ENCODE data around the gene HEXB. TPM values are rescaled to one million over a fixed set of nuclear protein-coding genes. Genes with fewer than 3 reads are reported as not detected.

HEXB gene
- total RNA-seq, 1 experiment from 2014 or later, result 60.9 TPM

DNA sequence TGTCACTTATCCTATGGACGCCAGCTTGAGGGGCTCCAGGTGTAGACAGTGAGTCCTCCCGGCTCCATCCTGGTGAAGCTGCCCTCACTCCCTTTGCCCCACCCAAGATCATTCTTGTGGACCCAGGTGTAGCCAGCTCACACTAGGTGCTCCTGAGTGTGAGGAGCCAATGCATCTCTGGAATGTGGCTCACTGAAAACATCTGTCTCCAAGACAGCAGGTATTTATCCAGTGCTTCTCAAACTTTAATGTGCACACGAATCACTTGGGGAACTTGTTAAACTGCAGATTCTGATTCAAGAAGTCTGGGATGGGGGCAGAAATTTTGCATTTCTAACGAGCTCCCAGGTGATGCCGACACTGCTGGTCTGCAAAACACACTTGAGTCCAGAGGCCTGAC lies 31.0 kb upstream of the HEXB start (continued):
- TF ChIP-seq, protein P1, sequence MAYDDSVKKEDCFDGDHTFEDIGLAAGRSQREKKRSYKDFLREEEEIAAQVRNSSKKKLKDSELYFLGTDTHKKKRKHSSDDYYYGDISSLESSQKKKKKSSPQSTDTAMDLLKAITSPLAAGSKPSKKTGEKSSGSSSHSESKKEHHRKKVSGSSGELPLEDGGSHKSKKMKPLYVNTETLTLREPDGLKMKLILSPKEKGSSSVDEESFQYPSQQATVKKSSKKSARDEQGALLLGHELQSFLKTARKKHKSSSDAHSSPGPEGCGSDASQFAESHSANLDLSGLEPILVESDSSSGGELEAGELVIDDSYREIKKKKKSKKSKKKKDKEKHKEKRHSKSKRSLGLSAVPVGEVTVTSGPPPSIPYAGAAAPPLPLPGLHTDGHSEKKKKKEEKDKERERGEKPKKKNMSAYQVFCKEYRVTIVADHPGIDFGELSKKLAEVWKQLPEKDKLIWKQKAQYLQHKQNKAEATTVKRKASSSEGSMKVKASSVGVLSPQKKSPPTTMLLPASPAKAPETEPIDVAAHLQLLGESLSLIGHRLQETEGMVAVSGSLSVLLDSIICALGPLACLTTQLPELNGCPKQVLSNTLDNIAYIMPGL (CRISPR knock-in tag; IDR thresholded peaks at IDR 0.05), result no peak
- TF ChIP-seq SMAD4 (CRISPR knock-in tag; IDR thresholded peaks at IDR 0.05) (no peak), ESRRA (CRISPR knock-in tag; IDR thresholded peaks at IDR 0.05; ENCODE audit: borderline replicate concordance) (no peak), CREB1 (CRISPR knock-in tag; IDR thresholded peaks at IDR 0.05) (no peak), CREM (CRISPR knock-in tag; IDR thresholded peaks at IDR 0.05) (no peak), ELF4 (CRISPR knock-in tag; IDR thresholded peaks at IDR 0.05; ENCODE audit: low read depth) (no peak), ATF1 (CRISPR knock-in tag; IDR thresholded peaks at IDR 0.05) (no peak), SP1 (CRISPR knock-in tag; conservative IDR thresholded peaks at IDR 0.05) (no peak), FOXK1 (CRISPR knock-in tag; IDR thresholded peaks at IDR 0.05) (no peak), FOXJ3 (CRISPR knock-in tag; IDR thresholded peaks at IDR 0.05; ENCODE audit: borderline replicate concordance) (no peak), TEAD1 (CRISPR knock-in tag; IDR thresholded peaks at IDR 0.05) (no peak)
- TF ChIP-seq, protein P2, sequence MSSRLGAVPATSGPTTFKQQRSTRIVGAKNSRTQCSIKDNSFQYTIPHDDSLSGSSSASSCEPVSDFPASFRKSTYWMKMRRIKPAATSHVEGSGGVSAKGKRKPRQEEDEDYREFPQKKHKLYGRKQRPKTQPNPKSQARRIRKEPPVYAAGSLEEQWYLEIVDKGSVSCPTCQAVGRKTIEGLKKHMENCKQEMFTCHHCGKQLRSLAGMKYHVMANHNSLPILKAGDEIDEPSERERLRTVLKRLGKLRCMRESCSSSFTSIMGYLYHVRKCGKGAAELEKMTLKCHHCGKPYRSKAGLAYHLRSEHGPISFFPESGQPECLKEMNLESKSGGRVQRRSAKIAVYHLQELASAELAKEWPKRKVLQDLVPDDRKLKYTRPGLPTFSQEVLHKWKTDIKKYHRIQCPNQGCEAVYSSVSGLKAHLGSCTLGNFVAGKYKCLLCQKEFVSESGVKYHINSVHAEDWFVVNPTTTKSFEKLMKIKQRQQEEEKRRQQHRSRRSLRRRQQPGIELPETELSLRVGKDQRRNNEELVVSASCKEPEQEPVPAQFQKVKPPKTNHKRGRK (CRISPR knock-in tag; IDR thresholded peaks at IDR 0.05; ENCODE audit: borderline replicate concordance), result no peak
- TF ChIP-seq, protein P3, sequence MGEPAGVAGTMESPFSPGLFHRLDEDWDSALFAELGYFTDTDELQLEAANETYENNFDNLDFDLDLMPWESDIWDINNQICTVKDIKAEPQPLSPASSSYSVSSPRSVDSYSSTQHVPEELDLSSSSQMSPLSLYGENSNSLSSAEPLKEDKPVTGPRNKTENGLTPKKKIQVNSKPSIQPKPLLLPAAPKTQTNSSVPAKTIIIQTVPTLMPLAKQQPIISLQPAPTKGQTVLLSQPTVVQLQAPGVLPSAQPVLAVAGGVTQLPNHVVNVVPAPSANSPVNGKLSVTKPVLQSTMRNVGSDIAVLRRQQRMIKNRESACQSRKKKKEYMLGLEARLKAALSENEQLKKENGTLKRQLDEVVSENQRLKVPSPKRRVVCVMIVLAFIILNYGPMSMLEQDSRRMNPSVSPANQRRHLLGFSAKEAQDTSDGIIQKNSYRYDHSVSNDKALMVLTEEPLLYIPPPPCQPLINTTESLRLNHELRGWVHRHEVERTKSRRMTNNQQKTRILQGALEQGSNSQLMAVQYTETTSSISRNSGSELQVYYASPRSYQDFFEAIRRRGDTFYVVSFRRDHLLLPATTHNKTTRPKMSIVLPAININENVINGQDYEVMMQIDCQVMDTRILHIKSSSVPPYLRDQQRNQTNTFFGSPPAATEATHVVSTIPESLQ (CRISPR knock-in tag; IDR thresholded peaks at IDR 0.05), result no peak

DNA sequence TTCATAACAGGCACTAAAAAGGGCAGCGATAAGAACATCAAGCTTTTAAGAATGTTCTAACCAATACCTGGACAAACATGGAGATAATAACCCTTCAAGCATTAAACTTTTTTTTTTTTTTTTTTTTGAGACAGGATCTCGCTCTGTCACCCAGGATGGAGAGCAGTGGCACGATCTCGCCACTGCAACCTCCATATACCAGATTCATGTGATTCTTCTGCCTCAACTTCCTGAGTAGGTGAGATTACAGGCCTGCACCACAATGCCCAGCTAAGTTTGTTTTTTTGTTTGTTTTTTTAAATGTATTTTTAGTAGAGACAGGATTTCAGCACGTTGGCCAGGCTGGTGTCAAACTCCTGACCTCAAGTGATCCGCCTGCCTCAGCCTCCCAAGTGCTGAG lies 29.8 kb upstream of the HEXB start:
- H3K9me3 Mint-ChIP-seq, result peaks cover 16% of the 10 kb centered on the region
- ChIA-PET POLR2A (interaction anchor here (2.1 kb wide), 1 partner anchor 14 kb away, joined by 8 read pairs; the partner anchor contains the start of gene ENC1), CTCF (interaction anchor here (1.0 to 1.8 kb wide), 2 partner anchors 15 to 629 kb away, joined by 3 to 5 read pairs; partner anchors contain the start of gene ENC1)
- ATAC-seq, result no peak
- H3K27me3 Mint-ChIP-seq (ENCODE audit: low read depth), result no peaks in the 10 kb centered on the region
- no peak overlapping the region for H3K4me3 Mint-ChIP-seq
- H3K4me1 Mint-ChIP-seq, result 0 out of 2 replicates have a peak, but pooled peaks cover 4% of the 10 kb centered on the region
- no peak overlapping the region for H3K27ac Mint-ChIP-seq
- no peak for DNase-seq (ENCODE audit: low spot score)
- H3K36me3 Mint-ChIP-seq, result peaks cover 2% of the 10 kb centered on the region; the same call in 1 of the 2 replicates
- TF ChIP-seq, protein P4, sequence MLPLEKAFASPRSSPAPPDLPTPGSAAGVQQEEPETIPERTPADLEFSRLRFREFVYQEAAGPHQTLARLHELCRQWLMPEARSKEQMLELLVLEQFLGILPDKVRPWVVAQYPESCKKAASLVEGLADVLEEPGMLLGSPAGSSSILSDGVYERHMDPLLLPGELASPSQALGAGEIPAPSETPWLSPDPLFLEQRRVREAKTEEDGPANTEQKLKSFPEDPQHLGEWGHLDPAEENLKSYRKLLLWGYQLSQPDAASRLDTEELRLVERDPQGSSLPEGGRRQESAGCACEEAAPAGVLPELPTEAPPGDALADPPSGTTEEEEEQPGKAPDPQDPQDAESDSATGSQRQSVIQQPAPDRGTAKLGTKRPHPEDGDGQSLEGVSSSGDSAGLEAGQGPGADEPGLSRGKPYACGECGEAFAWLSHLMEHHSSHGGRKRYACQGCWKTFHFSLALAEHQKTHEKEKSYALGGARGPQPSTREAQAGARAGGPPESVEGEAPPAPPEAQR (CRISPR knock-in tag; IDR thresholded peaks at IDR 0.05), result no peak
- no peak for TF ChIP-seq CBFB (CRISPR knock-in tag; IDR thresholded peaks at IDR 0.05; ENCODE audit: low read depth)
- no peak for TF ChIP-seq CREB1 (CRISPR knock-in tag; IDR thresholded peaks at IDR 0.05)
- TF ChIP-seq, protein P5, sequence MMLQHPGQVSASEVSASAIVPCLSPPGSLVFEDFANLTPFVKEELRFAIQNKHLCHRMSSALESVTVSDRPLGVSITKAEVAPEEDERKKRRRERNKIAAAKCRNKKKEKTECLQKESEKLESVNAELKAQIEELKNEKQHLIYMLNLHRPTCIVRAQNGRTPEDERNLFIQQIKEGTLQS (CRISPR knock-in tag; conservative IDR thresholded peaks at IDR 0.05), result no peak
- no peak for TF ChIP-seq JAZF1 (CRISPR knock-in tag; IDR thresholded peaks at IDR 0.05)
- no peak for TF ChIP-seq IRF2 (CRISPR knock-in tag; IDR thresholded peaks at IDR 0.05; ENCODE audit: borderline replicate concordance, low read depth)
- TF ChIP-seq, protein P6, sequence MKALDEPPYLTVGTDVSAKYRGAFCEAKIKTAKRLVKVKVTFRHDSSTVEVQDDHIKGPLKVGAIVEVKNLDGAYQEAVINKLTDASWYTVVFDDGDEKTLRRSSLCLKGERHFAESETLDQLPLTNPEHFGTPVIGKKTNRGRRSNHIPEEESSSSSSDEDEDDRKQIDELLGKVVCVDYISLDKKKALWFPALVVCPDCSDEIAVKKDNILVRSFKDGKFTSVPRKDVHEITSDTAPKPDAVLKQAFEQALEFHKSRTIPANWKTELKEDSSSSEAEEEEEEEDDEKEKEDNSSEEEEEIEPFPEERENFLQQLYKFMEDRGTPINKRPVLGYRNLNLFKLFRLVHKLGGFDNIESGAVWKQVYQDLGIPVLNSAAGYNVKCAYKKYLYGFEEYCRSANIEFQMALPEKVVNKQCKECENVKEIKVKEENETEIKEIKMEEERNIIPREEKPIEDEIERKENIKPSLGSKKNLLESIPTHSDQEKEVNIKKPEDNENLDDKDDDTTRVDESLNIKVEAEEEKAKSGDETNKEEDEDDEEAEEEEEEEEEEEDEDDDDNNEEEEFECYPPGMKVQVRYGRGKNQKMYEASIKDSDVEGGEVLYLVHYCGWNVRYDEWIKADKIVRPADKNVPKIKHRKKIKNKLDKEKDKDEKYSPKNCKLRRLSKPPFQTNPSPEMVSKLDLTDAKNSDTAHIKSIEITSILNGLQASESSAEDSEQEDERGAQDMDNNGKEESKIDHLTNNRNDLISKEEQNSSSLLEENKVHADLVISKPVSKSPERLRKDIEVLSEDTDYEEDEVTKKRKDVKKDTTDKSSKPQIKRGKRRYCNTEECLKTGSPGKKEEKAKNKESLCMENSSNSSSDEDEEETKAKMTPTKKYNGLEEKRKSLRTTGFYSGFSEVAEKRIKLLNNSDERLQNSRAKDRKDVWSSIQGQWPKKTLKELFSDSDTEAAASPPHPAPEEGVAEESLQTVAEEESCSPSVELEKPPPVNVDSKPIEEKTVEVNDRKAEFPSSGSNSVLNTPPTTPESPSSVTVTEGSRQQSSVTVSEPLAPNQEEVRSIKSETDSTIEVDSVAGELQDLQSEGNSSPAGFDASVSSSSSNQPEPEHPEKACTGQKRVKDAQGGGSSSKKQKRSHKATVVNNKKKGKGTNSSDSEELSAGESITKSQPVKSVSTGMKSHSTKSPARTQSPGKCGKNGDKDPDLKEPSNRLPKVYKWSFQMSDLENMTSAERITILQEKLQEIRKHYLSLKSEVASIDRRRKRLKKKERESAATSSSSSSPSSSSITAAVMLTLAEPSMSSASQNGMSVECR (CRISPR knock-in tag; IDR thresholded peaks at IDR 0.05; ENCODE audit: borderline replicate concordance), result no peak
- TF ChIP-seq CREM (CRISPR knock-in tag; IDR thresholded peaks at IDR 0.05), result no peak
- TF ChIP-seq, protein P7, sequence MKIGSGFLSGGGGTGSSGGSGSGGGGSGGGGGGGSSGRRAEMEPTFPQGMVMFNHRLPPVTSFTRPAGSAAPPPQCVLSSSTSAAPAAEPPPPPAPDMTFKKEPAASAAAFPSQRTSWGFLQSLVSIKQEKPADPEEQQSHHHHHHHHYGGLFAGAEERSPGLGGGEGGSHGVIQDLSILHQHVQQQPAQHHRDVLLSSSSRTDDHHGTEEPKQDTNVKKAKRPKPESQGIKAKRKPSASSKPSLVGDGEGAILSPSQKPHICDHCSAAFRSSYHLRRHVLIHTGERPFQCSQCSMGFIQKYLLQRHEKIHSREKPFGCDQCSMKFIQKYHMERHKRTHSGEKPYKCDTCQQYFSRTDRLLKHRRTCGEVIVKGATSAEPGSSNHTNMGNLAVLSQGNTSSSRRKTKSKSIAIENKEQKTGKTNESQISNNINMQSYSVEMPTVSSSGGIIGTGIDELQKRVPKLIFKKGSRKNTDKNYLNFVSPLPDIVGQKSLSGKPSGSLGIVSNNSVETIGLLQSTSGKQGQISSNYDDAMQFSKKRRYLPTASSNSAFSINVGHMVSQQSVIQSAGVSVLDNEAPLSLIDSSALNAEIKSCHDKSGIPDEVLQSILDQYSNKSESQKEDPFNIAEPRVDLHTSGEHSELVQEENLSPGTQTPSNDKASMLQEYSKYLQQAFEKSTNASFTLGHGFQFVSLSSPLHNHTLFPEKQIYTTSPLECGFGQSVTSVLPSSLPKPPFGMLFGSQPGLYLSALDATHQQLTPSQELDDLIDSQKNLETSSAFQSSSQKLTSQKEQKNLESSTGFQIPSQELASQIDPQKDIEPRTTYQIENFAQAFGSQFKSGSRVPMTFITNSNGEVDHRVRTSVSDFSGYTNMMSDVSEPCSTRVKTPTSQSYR (CRISPR knock-in tag; IDR thresholded peaks at IDR 0.05), result no peak
- TF ChIP-seq, protein P8, sequence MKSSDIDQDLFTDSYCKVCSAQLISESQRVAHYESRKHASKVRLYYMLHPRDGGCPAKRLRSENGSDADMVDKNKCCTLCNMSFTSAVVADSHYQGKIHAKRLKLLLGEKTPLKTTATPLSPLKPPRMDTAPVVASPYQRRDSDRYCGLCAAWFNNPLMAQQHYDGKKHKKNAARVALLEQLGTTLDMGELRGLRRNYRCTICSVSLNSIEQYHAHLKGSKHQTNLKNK (CRISPR knock-in tag; IDR thresholded peaks at IDR 0.05), result no peak
- no peak for TF ChIP-seq GRHL2 (CRISPR knock-in tag; IDR thresholded peaks at IDR 0.05; ENCODE audit: insufficient replicate concordance, severe bottlenecking)
